Measurements from ENCODE around the gene HS3ST4. TPM values are rescaled to one million over a fixed set of nuclear protein-coding genes. Genes with fewer than 3 reads are reported as not detected.
"Not testable (repeated sequence)": the region's sequence is repeated elsewhere in the genome, so short reads cannot be mapped to it uniquely, and the experiment has no call there.

Gene HS3ST4
- total RNA-seq, 1 donor from 2014 or later = 1.2 TPM

- Histone ChIP-seq H3K4me1 (ENCODE audit: insufficient read depth, low read length) (no peaks in the 10 kb centered on the region), H3K79me2 (ENCODE audit: insufficient read depth, low read length) (no peaks in the 10 kb centered on the region), H3K9ac (ENCODE audit: low read length) (no peak overlapping the region), H3K36me3 (ENCODE audit: insufficient read depth, low read length) (no peaks in the 10 kb centered on the region), H3K27ac (ENCODE audit: low read depth, low read length) (no peak overlapping the region), H3K27me3 (ENCODE audit: insufficient read depth, low read length) (no peaks in the 10 kb centered on the region), H2AFZ (ENCODE audit: low read depth, low read length) (no peak overlapping the region), H3K4me3 (ENCODE audit: insufficient read depth, low read depth, low read length) (no peak overlapping the region), H3K4me2 (ENCODE audit: low read length) (no peak overlapping the region), H3K9me3 (ENCODE audit: insufficient read depth, low read depth, low read length) (peaks cover 4% of the 10 kb centered on the region), H4K20me1 (ENCODE audit: insufficient read depth, low read length) (no peaks in the 10 kb centered on the region)
- no peaks in the 10 kb centered on the region for H3K36me3 Mint-ChIP-seq (ENCODE audit: low read depth, unreplicated experiment)
- H3K9me3 Mint-ChIP-seq (ENCODE audit: unreplicated experiment) = no peaks in the 10 kb centered on the region
- FAIRE-seq (no peak), DNase-seq (ENCODE audit: low read depth) (no peak)
- no peak overlapping the region for H3K27ac Mint-ChIP-seq (ENCODE audit: unreplicated experiment)
- no peaks in the 10 kb centered on the region for H3K4me1 Mint-ChIP-seq (ENCODE audit: low read depth, unreplicated experiment)
- H3K4me3 Mint-ChIP-seq (ENCODE audit: unreplicated experiment) = no peak overlapping the region
- H3K27me3 Mint-ChIP-seq (ENCODE audit: low read depth, unreplicated experiment) = no peaks in the 10 kb centered on the region
- TF ChIP-seq CTCF (IDR thresholded peaks at IDR 0.05; ENCODE audit: insufficient read depth, low read depth, low read length) (no peak), EZH2 (IDR thresholded peaks at IDR 0.05; ENCODE audit: insufficient read depth, low read length) (no peak)
Observed at GRCh38 chr16:25771216-25771615, 79.5 kb downstream of the HS3ST4 start.

GRCh38 chr16:25771812-25772568 lies 80.2 kb downstream of the HS3ST4 start:
- Histone ChIP-seq H3K9me3 (ENCODE audit: insufficient read depth, low read depth, low read length) (peaks cover 4% of the 10 kb centered on the region), H3K4me1 (ENCODE audit: insufficient read depth, low read length) (no peaks in the 10 kb centered on the region), H4K20me1 (ENCODE audit: insufficient read depth, low read length) (no peaks in the 10 kb centered on the region), H3K27me3 (ENCODE audit: insufficient read depth, low read length) (no peaks in the 10 kb centered on the region), H3K4me2 (ENCODE audit: low read length) (no peak overlapping the region), H2AFZ (ENCODE audit: low read depth, low read length) (no peak overlapping the region), H3K79me2 (ENCODE audit: insufficient read depth, low read length) (no peaks in the 10 kb centered on the region), H3K27ac (ENCODE audit: low read depth, low read length) (no peak overlapping the region), H3K9ac (ENCODE audit: low read length) (no peak overlapping the region), H3K4me3 (ENCODE audit: insufficient read depth, low read depth, low read length) (no peak overlapping the region), H3K36me3 (ENCODE audit: insufficient read depth, low read length) (no peaks in the 10 kb centered on the region)
- Mint-ChIP-seq H3K4me3 (ENCODE audit: unreplicated experiment) (no peak overlapping the region), H3K4me1 (ENCODE audit: low read depth, unreplicated experiment) (no peaks in the 10 kb centered on the region), H3K36me3 (ENCODE audit: low read depth, unreplicated experiment) (no peaks in the 10 kb centered on the region), H3K27ac (ENCODE audit: unreplicated experiment) (no peak overlapping the region), H3K9me3 (ENCODE audit: unreplicated experiment) (no peaks in the 10 kb centered on the region), H3K27me3 (ENCODE audit: low read depth, unreplicated experiment) (no peaks in the 10 kb centered on the region)
- TF ChIP-seq EZH2 (IDR thresholded peaks at IDR 0.05; ENCODE audit: insufficient read depth, low read length) (no peak), CTCF (IDR thresholded peaks at IDR 0.05; ENCODE audit: insufficient read depth, low read depth, low read length) (no peak)
- DNase-seq (ENCODE audit: low read depth) (no peak), FAIRE-seq (no peak)

GRCh38 chr16:25776214-25776613 lies 84.5 kb downstream of the HS3ST4 start:
- not testable (repeated sequence) for H3K4me3 ChIP-seq (ENCODE audit: insufficient read depth, low read depth, low read length); H4K20me1 ChIP-seq (ENCODE audit: insufficient read depth, low read length); H3K9me3 Mint-ChIP-seq (ENCODE audit: unreplicated experiment); H3K4me2 ChIP-seq (ENCODE audit: low read length); H3K36me3 Mint-ChIP-seq (ENCODE audit: low read depth, unreplicated experiment); H3K4me1 Mint-ChIP-seq (ENCODE audit: low read depth, unreplicated experiment); H3K4me3 Mint-ChIP-seq (ENCODE audit: unreplicated experiment); H3K9me3 ChIP-seq (ENCODE audit: insufficient read depth, low read depth, low read length); H3K27me3 ChIP-seq (ENCODE audit: insufficient read depth, low read length); DNase-seq (ENCODE audit: low read depth); H2AFZ ChIP-seq (ENCODE audit: low read depth, low read length); H3K27ac ChIP-seq (ENCODE audit: low read depth, low read length); H3K36me3 ChIP-seq (ENCODE audit: insufficient read depth, low read length); H3K4me1 ChIP-seq (ENCODE audit: insufficient read depth, low read length); H3K79me2 ChIP-seq (ENCODE audit: insufficient read depth, low read length); H3K27ac Mint-ChIP-seq (ENCODE audit: unreplicated experiment); H3K27me3 Mint-ChIP-seq (ENCODE audit: low read depth, unreplicated experiment); FAIRE-seq; H3K9ac ChIP-seq (ENCODE audit: low read length)

All from astrocyte (in vitro differentiated cells and primary cell).